ENCODE results near the gene GRIK5. TPM values are rescaled to one million over a fixed set of nuclear protein-coding genes. Genes with fewer than 3 reads are reported as not detected.
"Not testable (repeated sequence)": the region's sequence is repeated elsewhere in the genome, so short reads cannot be mapped to it uniquely, and the experiment has no call there.

Gene GRIK5, protein sequence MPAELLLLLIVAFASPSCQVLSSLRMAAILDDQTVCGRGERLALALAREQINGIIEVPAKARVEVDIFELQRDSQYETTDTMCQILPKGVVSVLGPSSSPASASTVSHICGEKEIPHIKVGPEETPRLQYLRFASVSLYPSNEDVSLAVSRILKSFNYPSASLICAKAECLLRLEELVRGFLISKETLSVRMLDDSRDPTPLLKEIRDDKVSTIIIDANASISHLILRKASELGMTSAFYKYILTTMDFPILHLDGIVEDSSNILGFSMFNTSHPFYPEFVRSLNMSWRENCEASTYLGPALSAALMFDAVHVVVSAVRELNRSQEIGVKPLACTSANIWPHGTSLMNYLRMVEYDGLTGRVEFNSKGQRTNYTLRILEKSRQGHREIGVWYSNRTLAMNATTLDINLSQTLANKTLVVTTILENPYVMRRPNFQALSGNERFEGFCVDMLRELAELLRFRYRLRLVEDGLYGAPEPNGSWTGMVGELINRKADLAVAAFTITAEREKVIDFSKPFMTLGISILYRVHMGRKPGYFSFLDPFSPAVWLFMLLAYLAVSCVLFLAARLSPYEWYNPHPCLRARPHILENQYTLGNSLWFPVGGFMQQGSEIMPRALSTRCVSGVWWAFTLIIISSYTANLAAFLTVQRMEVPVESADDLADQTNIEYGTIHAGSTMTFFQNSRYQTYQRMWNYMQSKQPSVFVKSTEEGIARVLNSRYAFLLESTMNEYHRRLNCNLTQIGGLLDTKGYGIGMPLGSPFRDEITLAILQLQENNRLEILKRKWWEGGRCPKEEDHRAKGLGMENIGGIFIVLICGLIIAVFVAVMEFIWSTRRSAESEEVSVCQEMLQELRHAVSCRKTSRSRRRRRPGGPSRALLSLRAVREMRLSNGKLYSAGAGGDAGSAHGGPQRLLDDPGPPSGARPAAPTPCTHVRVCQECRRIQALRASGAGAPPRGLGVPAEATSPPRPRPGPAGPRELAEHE
- total RNA-seq, result 2.2 and 5.7 TPM in 2 replicates

DNA sequence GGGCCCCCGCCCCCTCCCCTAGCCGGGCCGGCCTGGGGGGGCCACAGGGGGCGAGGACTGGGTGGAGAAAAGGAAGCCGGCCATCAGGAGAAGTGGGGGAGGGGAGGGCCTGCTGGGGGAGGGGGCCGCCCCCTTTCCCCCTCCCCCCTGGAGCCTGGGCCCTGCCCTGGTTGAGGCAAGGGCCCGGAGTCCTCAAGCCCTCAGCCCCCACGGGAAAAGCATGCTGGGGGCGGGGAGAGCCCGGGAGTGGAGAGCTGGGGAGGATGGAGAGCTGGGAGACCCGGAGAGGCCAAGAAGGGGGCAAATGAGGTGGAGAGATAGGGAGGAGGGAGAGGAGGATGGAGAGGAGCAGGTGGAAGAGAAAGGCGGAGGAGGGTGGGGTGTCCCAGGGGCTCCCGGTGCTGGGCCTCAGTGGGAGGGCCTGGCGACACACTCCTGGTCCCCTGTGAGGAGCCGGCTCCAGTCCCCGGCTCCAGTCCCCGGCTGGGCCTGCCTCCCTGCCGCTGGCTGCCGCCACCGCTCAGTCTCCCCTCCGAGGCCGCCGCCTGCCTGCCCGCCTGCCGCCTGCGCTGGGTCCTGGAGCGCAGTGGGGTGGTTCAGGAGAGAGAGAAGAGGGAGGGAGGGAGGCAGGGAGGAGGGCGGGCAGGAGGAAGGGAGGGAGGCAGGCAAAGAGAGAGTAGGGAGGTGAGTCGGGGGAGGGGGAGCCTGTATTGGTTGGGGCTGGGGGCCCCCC lies at the start of gene GRIK5:
Gene GRIK5 (minus strand): TSS at position 588 of the 733 bp plus-strand sequence. CDS start 4,436 bp downstream, outside the sequence.
- DNase-seq (ENCODE audit: low read depth, low spot score), result no peak

DNA sequence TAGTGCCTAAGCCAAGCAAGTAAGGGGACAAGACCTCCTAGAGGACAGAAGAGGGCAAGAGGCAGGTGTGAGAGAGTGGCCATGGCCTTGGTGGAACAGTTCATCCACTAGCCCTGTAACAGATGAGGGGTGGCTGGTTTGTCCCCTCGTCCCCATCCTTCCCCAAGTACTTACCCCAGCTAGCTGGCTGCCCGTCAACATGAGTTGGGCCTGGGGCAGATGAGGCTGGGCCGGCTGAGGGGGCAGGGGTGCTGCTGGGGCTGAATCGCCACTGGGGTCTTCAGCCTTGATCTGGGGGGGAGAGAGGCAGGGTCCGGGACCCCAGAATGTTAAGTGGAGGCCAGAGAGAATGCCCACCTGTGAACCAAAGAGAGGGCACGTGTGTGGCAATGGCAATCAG lies 47.1 kb upstream of the GRIK5 start:
- DNase-seq (ENCODE audit: low read depth, low spot score), result no peak

DNA sequence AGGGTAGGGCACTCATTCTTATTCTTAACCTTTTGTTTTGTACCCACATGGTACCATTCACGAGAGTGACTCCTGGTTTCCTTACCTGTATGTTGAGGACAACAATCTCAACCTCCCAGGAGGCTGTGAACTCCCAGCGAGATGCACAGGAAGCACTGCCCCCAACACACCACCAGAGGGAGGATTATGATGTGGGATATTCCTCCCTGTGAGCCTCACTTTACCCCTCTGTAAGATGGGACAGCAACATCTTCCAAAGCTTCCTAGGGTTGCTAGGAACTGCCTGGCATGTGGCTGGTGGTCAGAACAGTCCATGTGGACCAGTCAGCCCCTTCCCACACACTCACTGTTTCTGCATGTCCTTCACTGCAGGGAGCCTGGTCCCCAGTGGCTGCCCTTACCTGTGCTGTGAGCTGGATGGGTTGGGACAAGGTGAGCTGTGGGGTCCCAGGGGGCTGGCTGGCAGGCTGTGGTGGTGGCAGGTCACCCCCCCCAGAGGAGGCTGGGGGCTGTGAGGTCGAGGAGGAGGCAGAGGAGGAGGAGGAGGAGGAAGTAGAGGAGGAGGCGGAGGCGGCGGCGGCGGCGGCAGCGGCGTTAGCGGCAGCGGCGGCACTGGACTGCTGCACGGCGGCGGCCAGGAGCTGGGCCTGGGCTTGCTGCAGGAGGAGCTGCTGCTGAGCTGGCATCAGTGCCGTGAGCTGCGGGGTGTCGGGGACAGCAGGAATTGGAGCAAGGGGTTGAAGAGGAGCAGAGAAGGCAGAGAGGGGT lies 46.5 kb upstream of the GRIK5 start:
- DNase-seq (ENCODE audit: low read depth, low spot score), result no peak

DNA sequence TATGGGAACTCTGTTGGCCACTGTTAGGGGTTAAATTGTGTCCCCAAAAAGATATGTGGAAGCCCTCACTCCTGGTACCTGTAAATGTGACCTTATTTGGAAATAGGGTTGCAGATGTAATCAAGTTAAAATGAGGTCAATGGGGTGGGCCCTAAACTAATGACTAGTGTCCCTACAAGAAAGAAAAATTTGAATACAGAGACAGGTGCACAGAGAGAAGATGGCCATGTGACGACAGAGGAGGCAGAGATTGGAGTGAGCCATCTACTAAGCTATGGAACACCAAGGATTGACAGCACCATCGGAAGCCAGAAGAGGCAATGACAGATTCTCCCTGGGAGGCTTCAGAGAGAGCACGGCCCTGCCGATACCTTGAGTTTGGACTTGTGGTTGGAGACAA lies 45.7 kb upstream of the GRIK5 start:
- no peak for DNase-seq (ENCODE audit: low read depth, low spot score)

DNA sequence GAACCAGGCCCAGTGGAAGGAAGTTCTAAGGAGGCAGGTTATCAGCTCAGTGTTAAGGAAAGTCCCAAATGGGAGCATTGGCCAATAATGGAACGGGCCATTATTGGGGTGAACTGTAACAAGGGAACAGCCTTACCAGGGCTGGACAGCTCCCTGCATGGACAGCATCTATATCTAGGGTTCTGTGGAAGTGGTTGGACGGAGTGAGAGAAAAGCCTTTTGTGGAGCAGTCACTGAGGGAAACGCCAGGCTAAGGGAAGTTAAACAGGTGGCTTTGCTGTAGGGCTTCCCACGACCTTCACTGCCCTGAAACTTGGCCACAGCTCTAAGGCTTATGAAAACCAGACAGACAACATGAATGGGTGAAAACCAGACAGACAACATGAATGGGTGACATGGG lies 45.2 kb upstream of the GRIK5 start:
- DNase-seq (ENCODE audit: low read depth, low spot score), result no peak

DNA sequence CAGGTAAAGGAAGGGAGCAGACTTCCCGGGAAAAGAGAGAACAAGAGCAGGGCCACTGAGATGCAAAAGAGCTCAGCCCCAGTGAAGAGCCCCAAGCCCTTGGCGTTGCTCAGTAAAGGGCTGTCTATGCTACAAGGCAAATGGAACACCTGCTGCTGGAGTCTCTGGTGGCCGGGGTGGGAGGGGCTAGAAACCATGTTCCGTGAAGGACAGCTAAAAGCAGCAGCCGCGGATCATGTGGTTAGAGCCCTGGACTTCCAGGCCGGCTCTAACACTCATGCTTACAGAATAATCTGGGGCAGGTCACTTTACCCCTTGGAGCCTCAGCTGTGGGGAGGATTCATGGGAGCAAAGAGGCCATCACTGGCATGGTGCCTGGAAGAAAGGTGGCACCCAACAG lies 44.4 kb upstream of the GRIK5 start:
- no peak for DNase-seq (ENCODE audit: low read depth, low spot score)

DNA sequence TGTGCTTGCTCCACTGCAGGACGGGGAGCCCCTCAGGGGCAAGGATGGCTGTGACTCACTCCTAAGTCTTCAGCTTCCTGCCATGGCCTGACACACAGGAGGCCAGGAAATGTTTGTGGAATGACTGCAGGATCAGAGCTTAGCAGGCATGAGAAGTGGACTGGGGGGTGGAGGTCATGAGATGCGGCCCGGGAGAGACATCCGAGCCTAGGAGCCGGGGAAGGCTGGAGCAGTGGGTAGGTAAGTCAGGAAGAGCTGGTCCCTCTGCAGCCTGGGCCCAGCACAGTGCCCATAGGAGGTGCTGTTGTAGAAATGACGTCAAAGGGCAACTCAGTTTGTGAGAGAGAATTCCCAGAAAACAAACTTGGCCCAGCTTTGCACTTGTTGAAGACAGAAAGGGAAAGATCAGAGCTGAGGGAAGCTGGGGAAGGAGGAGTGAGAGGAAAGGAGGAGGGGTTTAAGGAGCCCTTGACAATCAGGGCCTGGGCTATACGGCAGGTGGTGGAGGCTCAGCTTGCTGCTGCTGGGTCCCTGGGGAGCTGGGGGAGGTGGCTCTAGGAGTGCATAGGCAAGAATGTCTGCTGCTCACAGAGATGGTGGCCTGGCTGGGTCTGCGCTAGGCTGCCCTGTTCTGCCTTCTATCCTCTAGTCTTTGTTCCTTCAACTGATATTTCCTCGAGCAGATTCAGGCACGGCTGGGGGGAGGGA lies 43.8 kb upstream of the GRIK5 start:
- peak; percentile 95 for DNase-seq (ENCODE audit: low read depth, low spot score)

DNA sequence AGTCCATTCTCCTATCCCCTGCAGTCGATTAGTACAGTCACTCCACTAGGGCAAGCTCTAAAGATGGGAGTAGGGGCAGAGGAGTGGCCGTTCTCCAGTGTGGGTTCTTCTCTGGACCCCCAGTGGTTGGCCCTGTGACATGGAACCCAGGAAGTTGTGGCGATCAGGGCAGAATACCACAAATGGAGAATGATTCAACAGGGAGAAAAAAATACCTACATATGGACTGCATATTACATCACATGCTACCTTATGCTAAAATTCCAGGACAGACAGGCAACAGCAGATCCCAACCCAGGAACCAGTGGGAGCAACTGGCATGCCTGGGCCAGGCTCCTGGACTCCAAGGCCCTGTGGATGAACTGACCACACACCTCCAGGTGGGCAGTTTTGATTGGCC lies 41.8 kb upstream of the GRIK5 start:
- no peak for DNase-seq (ENCODE audit: low read depth, low spot score)

DNA sequence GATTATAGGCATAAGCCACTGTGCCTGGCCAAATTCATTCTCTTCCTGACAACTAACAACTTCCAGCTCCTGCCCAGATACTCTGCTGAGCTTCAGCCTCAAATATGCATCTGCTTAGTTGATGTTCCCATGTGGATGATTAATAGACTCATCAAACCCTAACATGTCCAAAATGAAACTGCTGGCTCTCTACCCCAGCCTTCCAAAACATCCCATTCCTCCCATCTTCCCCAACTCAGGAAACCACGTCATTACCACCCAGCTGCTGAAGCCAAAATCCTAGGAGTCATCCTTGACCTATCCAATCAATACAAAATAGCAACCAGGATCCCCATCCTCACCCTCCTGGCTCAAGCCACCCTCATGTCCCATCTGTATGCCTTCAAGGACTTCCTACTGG lies 41.4 kb upstream of the GRIK5 start:
- no peak for DNase-seq (ENCODE audit: low read depth, low spot score)

DNA sequence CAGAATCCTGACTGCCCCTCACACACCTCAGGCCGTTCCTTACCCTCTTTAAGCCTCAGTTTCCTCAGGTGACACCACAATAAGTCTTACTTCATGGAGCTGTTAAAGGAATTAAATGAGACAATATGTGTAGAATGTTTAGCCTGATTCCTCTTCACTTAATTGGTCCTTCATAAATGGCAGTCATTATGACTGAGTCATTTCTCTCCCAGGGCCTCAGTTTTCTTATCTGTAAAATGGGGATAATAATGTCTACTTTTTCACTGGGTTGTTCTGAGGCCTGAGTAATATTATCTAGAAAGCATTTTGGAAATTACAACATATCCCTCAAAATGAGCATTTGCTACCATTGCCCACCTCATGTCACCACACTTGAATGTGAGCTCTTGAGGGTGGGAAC lies 40.7 kb upstream of the GRIK5 start:
- DNase-seq (ENCODE audit: low read depth, low spot score), result no peak

DNA sequence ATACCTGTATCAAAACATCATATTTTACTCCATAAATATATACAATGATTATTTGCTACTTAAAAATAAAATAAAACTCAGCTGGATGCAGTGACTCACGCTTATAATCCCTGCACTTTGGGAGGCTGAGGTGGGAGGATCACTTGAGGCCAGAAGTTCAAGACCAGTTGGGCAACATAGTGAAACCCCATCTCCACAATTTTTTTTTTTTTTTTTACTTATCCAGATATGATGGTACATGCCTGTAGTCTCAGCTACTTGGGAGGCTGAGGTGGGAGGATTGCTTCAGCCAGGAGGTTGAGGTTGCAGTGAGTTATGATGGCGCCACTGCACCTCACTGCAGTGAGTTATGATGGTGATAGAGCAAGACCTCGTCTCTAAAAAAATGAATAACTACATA lies 39.9 kb upstream of the GRIK5 start:
- DNase-seq (ENCODE audit: low read depth, low spot score), result no peak

DNA sequence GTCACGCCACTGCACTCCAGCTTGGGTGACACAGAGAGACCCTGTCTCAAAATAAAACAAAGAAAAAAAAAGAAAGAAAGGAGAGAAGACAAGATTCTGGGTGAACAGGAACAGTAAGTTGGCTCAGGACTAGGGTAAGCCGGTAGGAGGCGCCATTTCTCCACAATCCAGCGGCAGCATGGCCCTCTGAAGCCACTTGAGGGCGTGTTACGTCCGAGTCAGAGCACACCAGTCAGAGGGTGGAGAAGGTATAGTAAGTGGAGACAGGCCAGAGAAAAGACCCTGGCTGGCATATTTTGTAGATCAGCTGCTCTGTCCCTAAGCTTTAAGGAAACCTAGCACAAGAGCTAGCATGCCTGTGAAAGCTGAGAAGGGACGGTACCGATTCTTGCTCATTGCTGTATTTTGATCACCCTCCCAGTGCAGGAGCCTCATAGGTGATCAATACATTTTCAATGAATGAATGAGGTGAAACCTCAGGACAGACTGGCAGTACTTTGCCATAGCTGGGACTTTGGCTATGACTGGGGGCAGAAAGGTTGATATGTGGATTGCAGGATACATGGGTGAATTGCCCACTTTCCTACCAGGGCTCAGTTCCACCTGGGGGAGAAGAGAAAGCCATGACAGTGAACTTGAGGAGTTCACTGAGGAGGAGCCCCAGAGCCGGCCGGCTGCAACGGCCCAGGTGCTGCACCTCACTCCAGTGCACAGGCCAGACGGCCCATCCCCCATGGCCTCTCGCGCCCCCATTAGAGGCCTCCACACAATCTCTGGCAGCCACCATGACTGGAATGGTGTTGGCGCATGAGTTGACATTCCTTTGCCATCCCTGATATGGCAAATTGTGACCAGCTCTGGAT lies 38.8 kb upstream of the GRIK5 start:
- peak; percentile 78 for DNase-seq (ENCODE audit: low read depth, low spot score)

DNA sequence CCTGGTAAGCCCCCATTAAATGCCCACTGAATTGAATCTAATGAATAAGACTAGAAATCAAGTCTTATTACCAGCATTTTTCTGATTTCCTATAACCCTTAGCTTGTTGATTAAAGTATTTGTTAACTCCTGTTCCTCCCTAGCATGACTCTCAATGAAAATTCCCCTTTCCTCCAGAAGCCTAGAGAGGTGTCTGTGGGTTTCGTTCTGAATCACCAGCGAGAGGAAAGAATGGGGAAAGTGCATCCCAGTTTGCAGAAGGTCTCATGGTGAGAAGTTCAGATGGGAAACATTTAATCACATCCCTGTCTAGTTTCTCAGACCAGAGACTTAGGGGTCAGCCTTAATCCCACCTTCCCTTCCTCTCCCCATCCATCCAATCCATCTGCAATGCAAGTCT lies 35.4 kb upstream of the GRIK5 start:
- no peak for DNase-seq (ENCODE audit: low read depth, low spot score)

DNA sequence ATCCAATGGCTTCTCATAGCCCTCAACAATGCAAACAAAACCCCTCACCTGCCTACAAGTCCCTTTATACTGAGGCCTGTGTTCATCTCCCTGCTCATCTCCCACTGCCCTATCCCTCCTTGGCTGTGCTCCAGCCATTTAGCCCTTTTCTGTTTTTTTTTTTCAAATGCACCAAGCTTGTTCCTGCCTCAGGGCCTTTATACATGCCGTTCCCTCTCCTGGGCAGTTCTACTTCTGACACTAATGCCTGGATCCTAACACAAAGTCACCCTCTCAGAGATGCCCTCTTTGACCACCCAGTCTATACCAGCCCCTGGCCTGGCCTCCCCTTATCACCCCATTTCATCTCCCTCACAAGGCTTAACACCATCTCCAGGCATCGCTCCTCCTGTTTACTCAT lies 32.9 kb upstream of the GRIK5 start:
- no peak for DNase-seq (ENCODE audit: low read depth, low spot score)

DNA sequence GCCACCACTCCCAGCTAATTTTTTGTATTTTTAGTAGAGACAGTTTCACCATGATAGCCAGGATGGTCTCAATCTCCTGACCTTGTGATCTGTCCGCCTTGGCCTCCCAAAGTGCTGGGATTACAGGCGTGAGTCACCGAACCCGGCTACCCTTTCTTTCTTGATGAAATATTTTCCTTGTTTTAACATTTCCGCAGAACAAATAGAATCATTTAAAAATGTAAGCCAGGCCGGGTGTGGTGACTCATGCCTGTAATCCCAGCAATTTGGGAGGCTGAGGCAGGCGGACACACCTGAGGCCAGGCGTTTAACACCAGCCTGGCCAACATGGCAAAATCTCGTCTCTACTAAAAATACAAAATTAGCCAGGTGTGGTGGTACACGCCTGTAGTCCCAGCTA lies 30.2 kb upstream of the GRIK5 start:
- DNase-seq (ENCODE audit: low read depth, low spot score), result not testable (repeated sequence)

DNA sequence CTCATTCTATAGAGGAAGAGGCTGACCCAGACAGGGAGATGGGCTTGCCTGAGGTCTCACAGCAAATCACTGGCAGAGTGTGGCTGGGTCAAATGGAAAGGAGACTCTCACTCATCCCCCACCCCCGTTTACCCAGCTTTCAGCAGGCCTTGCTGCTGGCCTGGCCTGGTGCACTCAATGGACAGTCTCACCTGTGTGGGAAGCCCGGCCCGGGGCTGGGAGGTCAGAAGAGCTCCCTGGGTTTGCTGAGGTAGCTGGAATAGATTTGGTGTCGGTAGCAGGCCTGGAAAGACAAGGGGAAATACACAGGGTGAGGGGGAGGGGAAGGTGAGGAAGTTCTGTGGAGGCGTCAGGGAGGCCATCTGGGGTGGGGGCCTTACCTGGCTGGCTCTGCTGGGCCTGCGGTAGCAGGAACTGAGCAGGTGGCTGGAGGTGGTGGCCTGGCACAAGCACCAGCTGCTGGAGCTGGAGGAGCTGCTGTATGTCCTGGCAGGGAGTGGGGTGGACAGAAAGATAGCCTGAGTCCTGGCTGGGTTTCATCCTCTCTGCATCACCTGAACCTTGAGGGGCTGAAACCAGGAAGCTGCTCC lies 29.4 kb upstream of the GRIK5 start:
- DNase-seq (ENCODE audit: low read depth, low spot score), result no peak

DNA sequence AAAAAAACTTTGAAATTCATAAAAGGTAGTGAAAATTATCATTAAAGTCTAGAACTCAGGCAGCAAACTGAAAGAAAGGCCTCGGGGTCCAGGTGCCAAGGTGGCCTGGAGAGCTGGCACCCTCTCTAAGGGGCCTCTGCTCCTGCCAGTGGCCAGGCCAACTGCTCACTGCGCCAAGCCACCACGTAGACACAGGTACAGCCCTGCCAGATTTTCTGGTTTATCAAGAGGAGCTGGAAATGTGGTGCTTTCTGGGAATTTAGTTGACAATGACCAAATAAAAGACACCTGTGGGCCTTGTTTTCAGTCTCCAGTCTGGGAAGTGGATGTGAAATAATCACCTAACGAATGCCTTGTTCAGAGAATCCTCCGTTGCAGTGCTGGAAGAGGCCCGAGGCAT lies 28.8 kb upstream of the GRIK5 start:
- DNase-seq (ENCODE audit: low read depth, low spot score), result no peak

DNA sequence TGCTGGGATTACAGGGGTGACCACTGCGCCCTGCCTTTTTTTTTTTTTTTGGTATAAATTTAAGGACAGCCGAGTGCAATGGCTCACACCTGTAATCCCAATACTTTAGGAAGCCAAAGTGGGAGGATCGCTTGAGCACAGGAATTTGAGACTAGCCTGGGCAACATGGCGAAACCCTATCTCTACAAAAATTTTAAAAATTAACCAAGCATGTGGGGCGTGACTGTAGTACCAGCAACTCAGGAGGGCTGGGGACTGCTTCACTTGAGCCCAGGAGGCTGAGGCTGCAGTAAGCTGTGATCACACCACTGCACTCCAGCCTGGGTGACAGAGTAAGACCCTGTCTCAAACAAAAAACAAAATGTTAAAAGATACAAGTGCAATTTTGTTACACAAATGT lies 27.5 kb upstream of the GRIK5 start:
- DNase-seq (ENCODE audit: low read depth, low spot score), result no peak

DNA sequence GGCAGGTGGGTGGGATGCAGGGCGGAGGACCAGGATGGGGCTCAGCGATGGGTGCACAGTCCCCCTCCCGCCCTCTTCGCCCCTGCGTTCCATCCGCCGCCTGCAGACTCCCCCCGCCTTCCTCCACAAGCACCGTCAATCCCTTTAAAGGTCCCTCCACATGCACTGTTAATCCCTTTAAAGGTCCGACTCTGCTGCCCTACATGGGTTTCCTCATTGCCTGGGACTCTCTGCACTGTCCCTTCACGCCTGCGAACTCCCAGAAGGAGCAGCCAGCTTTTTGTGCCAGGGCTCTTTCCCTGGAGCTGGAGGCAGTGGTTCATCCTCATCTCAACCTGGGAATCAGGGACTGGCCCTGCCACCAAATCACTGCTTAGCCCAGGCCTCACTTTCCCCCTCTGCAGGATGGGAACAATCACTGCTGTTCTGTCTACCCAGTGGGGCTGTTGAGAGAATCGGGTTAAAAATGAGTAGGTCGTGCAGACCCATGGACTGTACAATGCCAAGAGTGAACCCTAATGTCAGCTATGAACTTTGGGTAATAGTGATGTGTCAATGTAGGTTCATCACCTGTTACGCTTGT lies 26.3 kb upstream of the GRIK5 start:
- no peak for DNase-seq (ENCODE audit: low read depth, low spot score)

Data from pulmonary artery endothelial cell (primary cell).